Measurements from ENCODE around the gene ACTR5.

The ACTR5 gene

DNA sequence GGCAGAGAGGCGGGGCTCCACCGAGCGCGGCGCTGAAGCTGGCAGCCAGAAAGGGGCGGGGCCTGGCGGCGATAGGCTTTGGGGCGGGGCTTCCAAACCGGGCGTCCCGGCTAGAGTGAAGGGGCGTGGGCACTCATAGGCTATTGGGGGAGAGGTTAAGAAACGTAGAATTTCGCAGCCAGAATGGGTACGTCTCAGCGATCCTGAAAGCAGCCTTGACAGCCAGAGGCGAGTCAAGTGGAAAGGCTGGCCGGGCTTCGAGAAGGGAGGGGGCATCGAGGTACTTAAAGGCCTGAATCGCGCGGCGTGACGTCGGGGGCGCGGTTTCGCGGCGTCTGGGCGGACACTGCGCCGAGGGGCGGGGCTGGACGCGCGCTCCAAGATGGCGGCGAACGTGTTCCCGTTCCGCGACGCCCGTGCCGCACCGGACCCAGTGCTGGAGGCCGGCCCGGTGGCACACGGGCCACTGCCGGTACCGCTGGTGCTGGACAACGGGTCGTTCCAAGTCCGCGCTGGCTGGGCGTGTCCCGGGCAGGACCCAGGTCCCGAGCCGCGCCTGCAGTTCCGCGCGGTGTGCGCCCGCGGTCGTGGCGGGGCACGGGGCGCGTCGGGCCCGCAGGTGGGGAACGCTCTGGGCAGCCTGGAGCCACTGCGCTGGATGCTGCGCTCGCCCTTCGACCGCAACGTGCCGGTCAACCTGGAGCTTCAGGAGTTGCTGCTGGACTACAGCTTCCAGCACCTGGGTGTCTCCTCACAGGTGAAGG lies at the start of gene ACTR5:
Gene ACTR5 (plus strand): TSS at position 364 of the 764 bp plus-strand sequence. CDS start 19 bp downstream, at position 383.
- peak within 1 kb of the TSS; percentile 96 for H3K4me3 ChIP-seq (ENCODE audit: low read length)
- H3K27me3 ChIP-seq (ENCODE audit: insufficient read depth, low read length): no peaks in the 10 kb centered on the region
- H3K4me1 ChIP-seq (ENCODE audit: insufficient read depth, low read length): peaks cover 17% of the 10 kb centered on the region
- H3K9me3 ChIP-seq (ENCODE audit: low read length): no peaks in the 10 kb centered on the region
- H3K36me3 ChIP-seq (ENCODE audit: insufficient read depth, low read length): peaks cover 22% of the 10 kb centered on the region
- peak within 1 kb of the TSS; percentile 82 for H2AFZ ChIP-seq (ENCODE audit: low read depth, low read length)

DNA sequence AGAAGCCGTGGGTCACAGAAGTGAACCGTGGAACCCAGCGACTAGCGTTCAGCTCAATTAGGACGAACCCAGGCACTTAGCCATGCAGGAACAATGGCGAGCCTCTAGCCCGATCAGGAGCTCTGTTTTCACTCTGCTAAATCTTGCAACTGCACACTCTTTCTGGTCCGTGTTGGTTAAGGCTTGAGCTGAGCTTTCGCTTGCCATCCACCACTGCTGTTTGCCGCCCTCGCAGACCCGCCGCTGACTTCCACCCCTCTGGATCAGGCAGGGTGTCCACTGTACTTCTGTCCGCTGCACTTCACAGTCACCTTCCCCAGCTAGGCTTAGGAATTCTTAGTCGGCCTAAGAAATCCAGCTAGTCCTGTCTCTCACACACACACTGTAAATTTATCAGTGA lies 49.7 kb upstream of the ACTR5 start:
- H3K9me3 ChIP-seq (ENCODE audit: low read length): no peaks in the 10 kb centered on the region
- no peak overlapping the region for H2AFZ ChIP-seq (ENCODE audit: low read depth, low read length)
- H3K36me3 ChIP-seq (ENCODE audit: insufficient read depth, low read length): no peaks in the 10 kb centered on the region
- H3K27me3 ChIP-seq (ENCODE audit: insufficient read depth, low read length): no peaks in the 10 kb centered on the region
- peaks cover 14% of the 10 kb centered on the region for H3K4me1 ChIP-seq (ENCODE audit: insufficient read depth, low read length)
- H3K4me3 ChIP-seq (ENCODE audit: low read length): no peak overlapping the region

GRCh38 chr20:38700141-38700540 lies 48.1 kb upstream of the ACTR5 start:
- H3K36me3 ChIP-seq (ENCODE audit: insufficient read depth, low read length): no peaks in the 10 kb centered on the region
- H3K27me3 ChIP-seq (ENCODE audit: insufficient read depth, low read length): no peaks in the 10 kb centered on the region
- H3K4me3 ChIP-seq (ENCODE audit: low read length): no peak overlapping the region
- no peaks in the 10 kb centered on the region for H3K9me3 ChIP-seq (ENCODE audit: low read length)
- H2AFZ ChIP-seq (ENCODE audit: low read depth, low read length): no peak overlapping the region
- peaks cover 14% of the 10 kb centered on the region for H3K4me1 ChIP-seq (ENCODE audit: insufficient read depth, low read length)

DNA sequence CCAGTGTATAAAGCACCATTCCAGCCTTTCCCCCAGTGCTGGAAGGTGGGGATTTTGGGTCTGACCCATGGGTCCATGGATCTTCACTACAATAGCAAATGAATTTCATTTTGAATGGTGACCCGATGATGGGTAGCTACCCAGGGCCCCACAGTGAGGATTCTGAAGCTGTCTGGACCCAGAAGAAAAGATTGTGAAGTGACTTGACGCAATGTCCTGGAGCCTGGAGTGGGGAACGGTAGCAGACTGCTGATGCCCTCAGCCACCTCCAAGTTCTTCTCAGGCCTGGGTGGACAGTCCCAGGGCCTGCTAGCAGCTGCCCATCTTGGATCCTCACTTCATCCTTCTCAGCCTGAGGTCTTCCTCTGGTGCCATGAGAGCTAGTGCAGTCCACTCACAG lies 47.3 kb upstream of the ACTR5 start:
- Histone ChIP-seq H3K36me3 (ENCODE audit: insufficient read depth, low read length) (no peaks in the 10 kb centered on the region), H3K9me3 (ENCODE audit: low read length) (no peaks in the 10 kb centered on the region), H3K27me3 (ENCODE audit: insufficient read depth, low read length) (peaks cover 3% of the 10 kb centered on the region), H3K4me3 (ENCODE audit: low read length) (no peak overlapping the region), H3K4me1 (ENCODE audit: insufficient read depth, low read length) (peaks cover 14% of the 10 kb centered on the region), H2AFZ (ENCODE audit: low read depth, low read length) (no peak overlapping the region)

GRCh38 chr20:38703526-38703925 lies 44.7 kb upstream of the ACTR5 start:
- Histone ChIP-seq H3K9me3 (ENCODE audit: low read length) (no peaks in the 10 kb centered on the region), H3K4me1 (ENCODE audit: insufficient read depth, low read length) (peaks cover 14% of the 10 kb centered on the region), H3K27me3 (ENCODE audit: insufficient read depth, low read length) (peaks cover 9% of the 10 kb centered on the region), H2AFZ (ENCODE audit: low read depth, low read length) (no peak overlapping the region), H3K4me3 (ENCODE audit: low read length) (no peak overlapping the region), H3K36me3 (ENCODE audit: insufficient read depth, low read length) (no peaks in the 10 kb centered on the region)

DNA sequence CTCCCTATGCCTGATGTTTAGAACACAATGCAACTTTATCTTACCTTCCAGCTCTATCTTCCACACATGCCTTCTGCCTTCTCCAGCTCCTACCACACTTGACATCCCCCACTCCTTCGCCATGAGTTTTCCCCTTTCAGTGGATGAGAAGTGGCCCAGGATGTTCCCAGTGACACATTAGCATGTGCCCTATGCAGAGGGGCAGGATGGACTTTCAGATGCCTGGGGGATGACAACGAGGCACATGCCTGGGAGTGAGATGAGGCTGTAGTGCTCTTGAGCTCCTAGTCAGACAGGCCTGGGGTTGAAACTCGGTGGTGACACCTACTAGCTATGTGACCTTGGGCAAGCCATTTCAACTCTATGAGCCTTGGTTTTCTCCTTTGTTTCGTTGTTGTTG lies 44.1 kb upstream of the ACTR5 start:
- no peaks in the 10 kb centered on the region for H3K9me3 ChIP-seq (ENCODE audit: low read length)
- H3K4me3 ChIP-seq (ENCODE audit: low read length): no peak overlapping the region
- H3K36me3 ChIP-seq (ENCODE audit: insufficient read depth, low read length): no peaks in the 10 kb centered on the region
- peaks cover 9% of the 10 kb centered on the region for H3K27me3 ChIP-seq (ENCODE audit: insufficient read depth, low read length)
- peaks cover 14% of the 10 kb centered on the region for H3K4me1 ChIP-seq (ENCODE audit: insufficient read depth, low read length)
- no peak overlapping the region for H2AFZ ChIP-seq (ENCODE audit: low read depth, low read length)

GRCh38 chr20:38706509-38706908 lies 41.8 kb upstream of the ACTR5 start:
- no peak overlapping the region for H3K4me3 ChIP-seq (ENCODE audit: low read length)

DNA sequence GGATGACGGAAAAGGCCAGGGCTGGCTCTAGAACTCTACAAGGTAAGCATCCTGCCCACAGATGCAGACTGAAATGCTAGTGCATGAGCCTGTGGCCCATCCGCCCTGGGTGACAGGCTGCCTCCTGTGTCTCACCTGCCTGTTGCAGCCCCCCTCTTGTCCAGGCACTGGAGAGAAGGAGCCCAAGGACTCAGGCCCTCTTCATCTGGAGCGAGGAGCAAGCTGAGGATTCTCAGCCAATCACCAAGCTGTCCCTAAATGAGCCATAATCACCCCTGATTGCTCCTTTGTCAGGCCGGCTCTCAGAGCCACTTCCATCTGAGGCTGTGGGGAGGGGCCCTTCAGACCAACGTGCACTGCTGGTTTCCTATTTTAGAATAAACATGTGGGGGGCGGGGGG lies 34.0 kb upstream of the ACTR5 start:
- Histone ChIP-seq H3K4me1 (ENCODE audit: insufficient read depth, low read length) (no peaks in the 10 kb centered on the region), H2AFZ (ENCODE audit: low read depth, low read length) (no peak overlapping the region), H3K27me3 (ENCODE audit: insufficient read depth, low read length) (peaks cover 27% of the 10 kb centered on the region), H3K4me3 (ENCODE audit: low read length) (no peak overlapping the region), H3K9me3 (ENCODE audit: low read length) (no peaks in the 10 kb centered on the region), H3K36me3 (ENCODE audit: insufficient read depth, low read length) (no peaks in the 10 kb centered on the region)

More at GRCh38 chr20:38706509-38706908, 41.8 kb upstream of the ACTR5 start:
- no peak overlapping the region for H2AFZ ChIP-seq (ENCODE audit: low read depth, low read length)
- peaks cover 9% of the 10 kb centered on the region for H3K27me3 ChIP-seq (ENCODE audit: insufficient read depth, low read length)
- H3K4me1 ChIP-seq (ENCODE audit: insufficient read depth, low read length): no peaks in the 10 kb centered on the region
- no peaks in the 10 kb centered on the region for H3K9me3 ChIP-seq (ENCODE audit: low read length)
- no peaks in the 10 kb centered on the region for H3K36me3 ChIP-seq (ENCODE audit: insufficient read depth, low read length)

GRCh38 chr20:38715646-38716045 lies 32.6 kb upstream of the ACTR5 start:
- Histone ChIP-seq H3K36me3 (ENCODE audit: insufficient read depth, low read length) (no peaks in the 10 kb centered on the region), H2AFZ (ENCODE audit: low read depth, low read length) (no peak overlapping the region), H3K27me3 (ENCODE audit: insufficient read depth, low read length) (peaks cover 40% of the 10 kb centered on the region), H3K9me3 (ENCODE audit: low read length) (no peaks in the 10 kb centered on the region), H3K4me1 (ENCODE audit: insufficient read depth, low read length) (no peaks in the 10 kb centered on the region), H3K4me3 (ENCODE audit: low read length) (no peak overlapping the region)

DNA sequence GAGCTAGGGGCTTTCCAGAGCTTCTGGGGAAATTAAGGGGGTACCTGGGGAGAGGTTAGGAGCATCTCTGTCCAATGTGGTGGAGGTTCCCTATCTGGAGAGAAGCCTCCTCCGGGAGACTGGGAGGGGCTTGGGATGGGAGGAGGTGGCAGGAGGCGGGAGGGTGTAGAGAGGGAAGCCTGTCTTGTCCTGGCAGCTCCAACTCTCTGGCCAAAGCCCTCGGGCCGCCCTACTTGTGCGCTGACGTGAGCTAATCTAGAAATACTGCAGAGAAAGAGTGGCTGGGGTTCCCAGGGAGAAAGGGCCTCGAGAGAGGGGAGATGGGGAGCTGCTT lies 25.6 kb upstream of the ACTR5 start:
- H2AFZ ChIP-seq (ENCODE audit: low read depth, low read length): no peak overlapping the region
- peaks cover 2% of the 10 kb centered on the region for H3K9me3 ChIP-seq (ENCODE audit: low read length)
- H3K4me1 ChIP-seq (ENCODE audit: insufficient read depth, low read length): peaks cover 6% of the 10 kb centered on the region
- H3K27me3 ChIP-seq (ENCODE audit: insufficient read depth, low read length): peaks cover 96% of the 10 kb centered on the region
- H3K36me3 ChIP-seq (ENCODE audit: insufficient read depth, low read length): no peaks in the 10 kb centered on the region
- H3K4me3 ChIP-seq (ENCODE audit: low read length): no peak overlapping the region

DNA sequence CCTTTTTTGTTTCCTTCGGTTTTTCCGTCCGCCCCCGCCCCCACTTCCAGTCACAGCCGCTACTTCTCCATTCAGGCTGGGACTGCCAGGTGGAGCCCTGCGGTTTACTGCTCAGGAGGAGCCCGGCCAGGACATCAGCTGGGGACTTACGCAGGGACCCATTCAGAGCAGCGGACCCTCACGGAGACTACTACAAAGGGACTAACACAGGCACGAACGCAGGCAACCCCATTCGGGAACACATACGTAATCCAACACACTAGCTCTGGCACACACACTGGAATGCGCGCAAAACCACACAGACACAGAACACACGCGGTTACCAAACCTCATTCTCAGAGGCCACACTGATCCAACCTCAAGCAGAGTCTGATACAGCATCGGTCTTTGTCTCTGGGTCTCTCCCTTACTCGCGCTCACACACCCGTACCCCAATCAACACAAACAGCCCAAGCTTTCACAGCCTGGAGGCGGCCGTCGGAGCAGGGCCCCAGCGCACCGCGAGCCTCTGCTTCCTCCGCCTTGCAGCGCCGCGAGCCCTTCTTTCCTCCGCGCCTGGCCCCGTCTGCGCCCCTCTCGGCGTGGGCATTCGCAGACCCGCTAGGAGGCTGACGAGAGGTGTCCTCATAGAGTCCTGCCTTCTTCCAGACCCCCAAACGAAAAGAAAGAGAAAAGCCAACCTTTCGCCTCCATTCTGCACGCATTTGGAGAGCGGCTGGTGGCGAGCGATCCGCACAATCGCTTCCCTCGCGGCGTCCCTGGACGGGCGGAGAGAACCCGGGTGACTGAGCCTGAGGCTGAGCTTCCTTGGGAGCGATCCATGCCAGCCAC lies 25.0 kb upstream of the ACTR5 start:
- peaks cover 6% of the 10 kb centered on the region for H3K4me1 ChIP-seq (ENCODE audit: insufficient read depth, low read length)
- no peak overlapping the region for H2AFZ ChIP-seq (ENCODE audit: low read depth, low read length)
- H3K4me3 ChIP-seq (ENCODE audit: low read length): no peak overlapping the region
- H3K27me3 ChIP-seq (ENCODE audit: insufficient read depth, low read length): peaks cover 98% of the 10 kb centered on the region
- H3K9me3 ChIP-seq (ENCODE audit: low read length): peaks cover 6% of the 10 kb centered on the region
- H3K36me3 ChIP-seq (ENCODE audit: insufficient read depth, low read length): no peaks in the 10 kb centered on the region

- no peaks in the 10 kb centered on the region for H3K36me3 ChIP-seq (ENCODE audit: insufficient read depth, low read length)
- peaks cover 10% of the 10 kb centered on the region for H3K4me1 ChIP-seq (ENCODE audit: insufficient read depth, low read length)
- peaks cover 6% of the 10 kb centered on the region for H3K9me3 ChIP-seq (ENCODE audit: low read length)
- no peak within 1 kb of the TSS for H3K4me3 ChIP-seq (ENCODE audit: low read length)
- H2AFZ ChIP-seq (ENCODE audit: low read depth, low read length): peak within 1 kb of the TSS; percentile 37
- H3K27me3 ChIP-seq (ENCODE audit: insufficient read depth, low read length): peaks cover 98% of the 10 kb centered on the region
Observed at GRCh38 chr20:38723848-38724625, 24.2 kb upstream of the ACTR5 start, which contains the start of gene SLC32A1. SLC32A1 (plus strand) TSS chr20:38724486; CDS start chr20:38724725, 239 bp downstream.
